ENCODE results near the gene F7.

GRCh38 chr13:113129921-113130750 is 24.5 kb downstream of the F7 start:
- no peak for TF ChIP-seq GATA2 (IDR thresholded peaks at IDR 0.05; ENCODE audit: low read depth, low read length)
- no peak for TF ChIP-seq GATA3 (IDR thresholded peaks at IDR 0.05; ENCODE audit: low read depth, low read length)

All from SH-SY5Y (cell line).